HepG2 (cell line): Measurements from ENCODE around the gene ZNF75A. TPM values are rescaled to one million over a fixed set of nuclear protein-coding genes. Genes with fewer than 3 reads are reported as not detected.

Source experiments
- BRD4 ChIP-seq: sonication (generic); formaldehyde crosslinking; IDR thresholded peaks from 2 replicates; pipeline ENCODE4 v1.4.0; 2020; ENCODE audit warnings: missing genetic modification reagents
- ERF ChIP-seq: IDR thresholded peaks from 2 replicates; pipeline ENCODE4 v1.6.1; 2018; ENCODE audit warnings: missing biosample characterization, missing genetic modification reagents
- HOXA3 ChIP-seq: sonication (generic); formaldehyde crosslinking; IDR thresholded peaks from 2 replicates; pipeline ENCODE4 v1.5.0; 2020; ENCODE audit warnings: missing genetic modification reagents
- KDM2A ChIP-seq: sonication (generic); formaldehyde crosslinking; IDR thresholded peaks from 2 replicates; pipeline ENCODE4 v1.4.0; 2020; ENCODE audit warnings: low read depth, missing genetic modification reagents, borderline replicate concordance
- PHF21A ChIP-seq: sonication (generic); formaldehyde crosslinking; IDR thresholded peaks from 2 replicates; pipeline ENCODE4 v1.5.0; 2020; ENCODE audit warnings: mild to moderate bottlenecking, missing genetic modification reagents
- RARA ChIP-seq: IDR thresholded peaks from 2 replicates; pipeline ENCODE4 v1.6.1; 2016; ENCODE audit warnings: missing genetic modification reagents, missing compliant biosample characterization
- RBFOX2 ChIP-seq: fragments of 200-400 bp; formaldehyde crosslinking; IDR thresholded peaks from 2 replicates; pipeline ENCODE4 v1.6.1; 2017; ENCODE audit warnings: low read depth, mild to moderate bottlenecking, low read length
- RFXANK ChIP-seq: IDR thresholded peaks from 2 replicates; pipeline ENCODE4 v1.6.1; 2016
- RXRB ChIP-seq: IDR thresholded peaks from 2 replicates; pipeline ENCODE4 v1.6.1; 2016; ENCODE audit warnings: borderline replicate concordance, missing genetic modification reagents, missing compliant biosample characterization
- SALL2 ChIP-seq: sonication (generic); formaldehyde crosslinking; IDR thresholded peaks from 2 replicates; pipeline ENCODE4 v1.8.1; 2023; ENCODE audit warnings: mild to moderate bottlenecking, missing genetic modification reagents, inconsistent platforms
- SP4 ChIP-seq: sonication (generic); formaldehyde crosslinking; IDR thresholded peaks from 2 replicates; pipeline ENCODE4 v1.8.1; 2023; ENCODE audit warnings: mild to moderate bottlenecking, missing genetic modification reagents
- SPEN ChIP-seq: sonication (generic); formaldehyde crosslinking; IDR thresholded peaks from 2 replicates; pipeline ENCODE4 v1.5.1; 2020; ENCODE audit warnings: low read depth, mild to moderate bottlenecking, missing genetic modification reagents
- SRY ChIP-seq: sonication (generic); formaldehyde crosslinking; IDR thresholded peaks from 2 replicates; pipeline ENCODE4 v1.8.0; 2022; ENCODE audit warnings: mild to moderate bottlenecking, missing genetic modification reagents
- TAF1 ChIP-seq: sonication (generic); formaldehyde crosslinking; IDR thresholded peaks from 2 replicates; pipeline ENCODE4 v1.4.0; 2020; ENCODE audit warnings: missing genetic modification reagents
- TSC22D2 ChIP-seq: sonication (generic); formaldehyde crosslinking; IDR thresholded peaks from 2 replicates; pipeline ENCODE4 v1.5.1; 2020; ENCODE audit warnings: missing genetic modification reagents, mild to moderate bottlenecking, borderline replicate concordance
- ZFP90 ChIP-seq: sonication (generic); formaldehyde crosslinking; IDR thresholded peaks from 2 replicates; pipeline ENCODE4 v1.8.0; 2022; ENCODE audit warnings: missing genetic modification reagents, mild to moderate bottlenecking, inconsistent platforms, borderline replicate concordance
- ZNF136 ChIP-seq: sonication (generic); formaldehyde crosslinking; IDR thresholded peaks from 2 replicates; pipeline ENCODE4 v1.8.1; 2022; ENCODE audit warnings: low read depth, mild to moderate bottlenecking, moderate library complexity, missing genetic modification reagents
- ZNF563 ChIP-seq: sonication (generic); formaldehyde crosslinking; IDR thresholded peaks from 2 replicates; pipeline ENCODE4 v1.8.0; 2022; ENCODE audit warnings: mild to moderate bottlenecking, moderate library complexity, missing genetic modification reagents
- ZSCAN21 ChIP-seq: sonication (generic); formaldehyde crosslinking; IDR thresholded peaks from 2 replicates; pipeline ENCODE4 v1.8.0; 2022; ENCODE audit warnings: mild to moderate bottlenecking, missing genetic modification reagents, moderate library complexity, borderline replicate concordance
- polyA plus RNA-seq, 8 experiments: library from polyadenylated mRNA; depleted of rRNA in 3 of 8; stranded (reverse) in 7 of 8; unstranded in 1 of 8; fragments of >200 nt; fragmentation: Illumina TruSeq in 4 of 8; extraction: Trizol in 4 of 8; gene quantifications; 2 replicates each; pipeline versions ENCODE4 v1.2.1 to v1.2.3, GENCODE V29; 2011 to 2016; ENCODE audit warnings: low read depth in 4 of 8, missing spikeins in 1 of 8, mixed read lengths in 1 of 8; ENCODE audit not compliant: insufficient read depth in 1 of 8
- total RNA-seq, 5 experiments: library from RNA; depleted of rRNA; stranded (reverse); fragments of >200 nt; fragmentation: Illumina TruSeq; extraction: Trizol; gene quantifications; 2 replicates each; pipeline ENCODE4 v1.2.3, GENCODE V29; 2016; ENCODE audit warnings: low read depth in 1 of 5
- TF ChIP-seq, protein P1 (sequence below): sonication (generic); formaldehyde crosslinking; IDR thresholded peaks from 2 replicates; pipeline ENCODE4 v1.8.0; 2022; ENCODE audit warnings: mild to moderate bottlenecking, missing genetic modification reagents, borderline replicate concordance
- TF ChIP-seq, protein P2 (sequence below): fragments of 450-650 bp; IDR thresholded peaks from 2 replicates; pipeline ENCODE4 v1.6.1; 2016
- TF ChIP-seq, protein P3 (sequence below): IDR thresholded peaks from 2 replicates; pipeline ENCODE4 v1.6.1; 2016; ENCODE audit warnings: mild to moderate bottlenecking
- TF ChIP-seq, protein P4 (sequence below): sonication (generic); formaldehyde crosslinking; IDR thresholded peaks from 2 replicates; pipeline ENCODE4 v1.9.0; 2021; ENCODE audit warnings: missing genetic modification reagents, borderline replicate concordance

Gene ZNF75A
- total and polyA plus RNA-seq, 2 of the 13 experiments (the other 11 are each of a cell fraction or from before 2014, with no cell fraction given), result 1.4 to 2.1 TPM

DNA sequence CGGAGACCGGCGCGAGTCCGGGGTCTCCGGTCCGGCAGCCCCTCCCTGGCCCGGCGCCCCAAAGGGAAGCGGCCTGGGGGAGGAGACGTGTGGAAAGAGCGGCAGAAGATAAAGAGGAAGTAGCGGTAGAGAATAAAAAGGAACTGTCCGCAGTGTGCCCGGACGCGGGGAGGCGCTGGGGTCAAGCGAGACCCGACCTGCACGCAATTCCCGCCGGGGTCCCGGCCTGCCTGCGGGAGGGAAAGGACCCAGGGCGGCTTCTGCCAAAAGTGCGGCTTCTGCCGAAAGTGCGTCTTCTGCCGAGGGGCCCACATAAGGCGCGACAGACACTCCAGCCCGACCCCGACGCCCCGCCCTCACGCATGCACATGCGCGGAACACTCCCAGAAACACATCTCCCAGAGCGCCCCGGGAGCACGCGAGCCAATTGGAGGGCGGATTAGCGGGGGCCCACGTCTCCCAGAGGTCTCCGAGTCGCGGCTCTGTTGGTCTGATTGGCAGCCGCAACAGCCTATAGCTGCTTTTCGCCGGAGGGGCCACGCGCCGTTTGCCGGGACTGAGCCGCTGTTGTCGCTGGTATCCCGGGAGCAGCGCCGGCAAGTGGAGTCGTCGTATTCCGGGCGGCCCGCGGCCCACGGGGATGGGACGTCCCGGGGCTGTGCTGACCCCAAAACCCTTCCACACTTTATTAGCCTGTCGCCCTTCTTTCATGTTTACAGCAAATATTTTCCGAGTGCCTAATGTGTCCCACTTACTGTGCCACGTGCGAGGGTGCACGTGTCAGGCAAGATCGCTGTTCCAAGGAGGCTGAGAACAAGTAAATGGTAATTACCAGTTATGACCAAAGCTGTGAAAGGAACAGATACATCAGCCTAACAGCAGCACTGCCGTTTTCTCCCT lies 40.9 kb upstream of the ZNF75A start (continued):
- TF ChIP-seq SRY (CRISPR knock-in tag) (peak; percentile 69; the same call in 1 of the 2 replicates), ERF (CRISPR knock-in tag) (0 out of 2 replicates have a peak, but pooled peaks have one; percentile 48), ZNF136 (CRISPR knock-in tag) (0 out of 2 replicates have a peak, but pooled peaks have one; percentile 77), RFXANK (CRISPR knock-in tag) (peak; percentile 43; the same call in 1 of the 2 replicates), PHF21A (CRISPR knock-in tag) (peak; percentile 68), TSC22D2 (0 out of 2 replicates have a peak, but pooled peaks have one; percentile 45), KDM2A (CRISPR knock-in tag) (peak; percentile 85), SALL2 (CRISPR knock-in tag) (peak; percentile 78; the same call in 1 of the 2 replicates), SP4 (CRISPR knock-in tag) (peak; percentile 66), RARA (CRISPR knock-in tag) (peak; percentile 14; the same call in 1 of the 2 replicates), BRD4 (CRISPR knock-in tag) (peak; percentile 20), ZSCAN21 (CRISPR knock-in tag) (peak; percentile 28; the same call in 1 of the 2 replicates), SPEN (CRISPR knock-in tag) (peak; percentile 89), ZNF563 (peak; percentile 88), TAF1 (peak; percentile 76), RXRB (CRISPR knock-in tag) (peak; percentile 8; the same call in 1 of the 2 replicates), HOXA3 (CRISPR knock-in tag) (peak; percentile 87), RBFOX2 (peak; percentile 92), ZFP90 (CRISPR knock-in tag) (peak; percentile 33; the same call in 1 of the 2 replicates)
- TF ChIP-seq, protein P1, sequence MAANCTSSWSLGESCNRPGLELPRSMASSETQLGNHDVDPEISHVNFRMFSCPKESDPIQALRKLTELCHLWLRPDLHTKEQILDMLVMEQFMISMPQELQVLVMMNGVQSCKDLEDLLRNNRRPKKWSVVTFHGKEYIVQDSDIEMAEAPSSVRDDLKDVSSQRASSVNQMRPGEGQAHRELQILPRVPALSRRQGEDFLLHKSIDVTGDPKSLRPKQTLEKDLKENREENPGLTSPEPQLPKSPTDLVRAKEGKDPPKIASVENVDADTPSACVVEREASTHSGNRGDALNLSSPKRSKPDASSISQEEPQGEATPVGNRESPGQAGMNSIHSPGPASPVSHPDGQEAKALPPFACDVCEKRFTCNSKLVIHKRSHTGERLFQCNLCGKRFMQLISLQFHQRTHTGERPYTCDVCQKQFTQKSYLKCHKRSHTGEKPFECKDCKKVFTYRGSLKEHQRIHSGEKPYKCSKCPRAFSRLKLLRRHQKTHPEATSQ (CRISPR knock-in tag), result no peak
- TF ChIP-seq, protein P2, sequence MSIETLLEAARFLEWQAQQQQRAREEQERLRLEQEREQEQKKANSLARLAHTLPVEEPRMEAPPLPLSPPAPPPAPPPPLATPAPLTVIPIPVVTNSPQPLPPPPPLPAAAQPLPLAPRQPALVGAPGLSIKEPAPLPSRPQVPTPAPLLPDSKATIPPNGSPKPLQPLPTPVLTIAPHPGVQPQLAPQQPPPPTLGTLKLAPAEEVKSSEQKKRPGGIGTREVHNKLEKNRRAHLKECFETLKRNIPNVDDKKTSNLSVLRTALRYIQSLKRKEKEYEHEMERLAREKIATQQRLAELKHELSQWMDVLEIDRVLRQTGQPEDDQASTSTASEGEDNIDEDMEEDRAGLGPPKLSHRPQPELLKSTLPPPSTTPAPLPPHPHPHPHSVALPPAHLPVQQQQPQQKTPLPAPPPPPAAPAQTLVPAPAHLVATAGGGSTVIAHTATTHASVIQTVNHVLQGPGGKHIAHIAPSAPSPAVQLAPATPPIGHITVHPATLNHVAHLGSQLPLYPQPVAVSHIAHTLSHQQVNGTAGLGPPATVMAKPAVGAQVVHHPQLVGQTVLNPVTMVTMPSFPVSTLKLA, result peak; percentile 89
- TF ChIP-seq, protein P3, sequence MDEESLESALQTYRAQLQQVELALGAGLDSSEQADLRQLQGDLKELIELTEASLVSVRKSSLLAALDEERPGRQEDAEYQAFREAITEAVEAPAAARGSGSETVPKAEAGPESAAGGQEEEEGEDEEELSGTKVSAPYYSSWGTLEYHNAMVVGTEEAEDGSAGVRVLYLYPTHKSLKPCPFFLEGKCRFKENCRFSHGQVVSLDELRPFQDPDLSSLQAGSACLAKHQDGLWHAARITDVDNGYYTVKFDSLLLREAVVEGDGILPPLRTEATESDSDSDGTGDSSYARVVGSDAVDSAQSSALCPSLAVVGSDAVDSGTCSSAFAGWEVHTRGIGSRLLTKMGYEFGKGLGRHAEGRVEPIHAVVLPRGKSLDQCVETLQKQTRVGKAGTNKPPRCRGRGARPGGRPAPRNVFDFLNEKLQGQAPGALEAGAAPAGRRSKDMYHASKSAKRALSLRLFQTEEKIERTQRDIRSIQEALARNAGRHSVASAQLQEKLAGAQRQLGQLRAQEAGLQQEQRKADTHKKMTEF (CRISPR knock-in tag), result peak; percentile 34
- TF ChIP-seq, protein P4, sequence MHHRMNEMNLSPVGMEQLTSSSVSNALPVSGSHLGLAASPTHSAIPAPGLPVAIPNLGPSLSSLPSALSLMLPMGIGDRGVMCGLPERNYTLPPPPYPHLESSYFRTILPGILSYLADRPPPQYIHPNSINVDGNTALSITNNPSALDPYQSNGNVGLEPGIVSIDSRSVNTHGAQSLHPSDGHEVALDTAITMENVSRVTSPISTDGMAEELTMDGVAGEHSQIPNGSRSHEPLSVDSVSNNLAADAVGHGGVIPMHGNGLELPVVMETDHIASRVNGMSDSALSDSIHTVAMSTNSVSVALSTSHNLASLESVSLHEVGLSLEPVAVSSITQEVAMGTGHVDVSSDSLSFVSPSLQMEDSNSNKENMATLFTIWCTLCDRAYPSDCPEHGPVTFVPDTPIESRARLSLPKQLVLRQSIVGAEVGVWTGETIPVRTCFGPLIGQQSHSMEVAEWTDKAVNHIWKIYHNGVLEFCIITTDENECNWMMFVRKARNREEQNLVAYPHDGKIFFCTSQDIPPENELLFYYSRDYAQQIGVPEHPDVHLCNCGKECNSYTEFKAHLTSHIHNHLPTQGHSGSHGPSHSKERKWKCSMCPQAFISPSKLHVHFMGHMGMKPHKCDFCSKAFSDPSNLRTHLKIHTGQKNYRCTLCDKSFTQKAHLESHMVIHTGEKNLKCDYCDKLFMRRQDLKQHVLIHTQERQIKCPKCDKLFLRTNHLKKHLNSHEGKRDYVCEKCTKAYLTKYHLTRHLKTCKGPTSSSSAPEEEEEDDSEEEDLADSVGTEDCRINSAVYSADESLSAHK, result no peak
